NCI-H128 (cell line): ENCODE results near the gene C5orf52.

Experiments
- DNase-seq: peaks from one replicate; lab custom pipeline; 2025; ENCODE audit not compliant: unreplicated experiment; lab: John Stamatoyannopoulos, UW

The C5orf52 gene

GRCh38 chr5:157670662-157671591, at the start of gene C5orf52:
Gene C5orf52, plus strand, starts transcription at chr5:157671533. Its CDS starts 82 bp downstream, at chr5:157671615.
- no peak for DNase-seq

GRCh38 chr5:157624144-157624543, 47.2 kb upstream of the C5orf52 start:
- DNase-seq, result no peak

- no peak for DNase-seq
Observed at GRCh38 chr5:157626831-157627230, 44.5 kb upstream of the C5orf52 start.

GRCh38 chr5:157630341-157630740, 41.0 kb upstream of the C5orf52 start:
- no peak for DNase-seq

- DNase-seq, result no peak
Observed at GRCh38 chr5:157640406-157641066, 30.8 kb upstream of the C5orf52 start.

- DNase-seq, result no peak
Observed at GRCh38 chr5:157648275-157648990, 22.9 kb upstream of the C5orf52 start.

GRCh38 chr5:157649101-157649500, 22.2 kb upstream of the C5orf52 start:
- DNase-seq, result no peak

GRCh38 chr5:157650991-157651611, 20.2 kb upstream of the C5orf52 start:
- no peak for DNase-seq

- no peak for DNase-seq
Observed at GRCh38 chr5:157651623-157652376, 19.5 kb upstream of the C5orf52 start.

- DNase-seq, result no peak
Observed at GRCh38 chr5:157652377-157652692, 19.0 kb upstream of the C5orf52 start, which contains the start of gene SOX30. Gene SOX30, minus strand, starts transcription at chr5:157652438. Its CDS starts 360 bp downstream, at chr5:157652078.

GRCh38 chr5:157657516-157657915, 13.8 kb upstream of the C5orf52 start:
- no peak for DNase-seq

- DNase-seq, result no peak
Observed at GRCh38 chr5:157658893-157659292, 12.4 kb upstream of the C5orf52 start.

GRCh38 chr5:157659868-157660660, 11.3 kb upstream of the C5orf52 start:
- DNase-seq, result no peak

GRCh38 chr5:157665467-157666070, 5.8 kb upstream of the C5orf52 start:
- no peak for DNase-seq

- no peak for DNase-seq
Observed at GRCh38 chr5:157668356-157668755, 3.0 kb upstream of the C5orf52 start.

- DNase-seq, result no peak
Observed at GRCh38 chr5:157669701-157670097, 1.6 kb upstream of the C5orf52 start.

GRCh38 chr5:157671592-157672330, 428 bp downstream of the C5orf52 start:
- DNase-seq, result no peak

- no peak for DNase-seq
Observed at GRCh38 chr5:157672976-157673375, 1.6 kb downstream of the C5orf52 start.
